ELF-1 (cell line): Measurements from ENCODE around the gene CXCL6.

Source experiments
- DNase-seq: peaks from one replicate; pipeline ENCODE4 v3.0.0-alpha.2; 2016; ENCODE audit warnings: low read depth, low spot score

Gene CXCL6

GRCh38 chr4:73868206-73869129 is 32.0 kb downstream of the CXCL6 start:
- DNase-seq, result no peak

GRCh38 chr4:73869130-73870055 is 32.9 kb downstream of the CXCL6 start, which contains the start of gene CXCL1:
Gene CXCL1 (plus strand): TSS chr4:73869393. CDS start chr4:73869471, 78 bp downstream.
- DNase-seq, result peak; percentile 35

DNA sequence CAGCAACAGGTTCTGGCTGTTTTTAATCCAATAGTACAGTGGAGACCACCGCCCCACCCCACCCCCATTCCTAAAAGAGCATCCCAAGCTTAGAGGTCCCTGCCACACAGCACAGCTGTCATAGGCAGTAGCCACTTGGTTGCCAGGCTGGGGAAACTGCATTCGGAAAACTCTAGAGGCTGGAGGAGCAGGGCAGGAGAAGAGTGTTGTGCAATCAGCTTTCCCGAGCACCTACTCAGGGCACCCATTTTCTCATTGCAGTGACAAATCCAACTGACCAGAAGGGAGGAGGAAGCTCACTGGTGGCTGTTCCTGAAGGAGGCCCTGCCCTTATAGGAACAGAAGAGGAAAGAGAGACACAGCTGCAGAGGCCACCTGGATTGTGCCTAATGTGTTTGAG is 33.8 kb downstream of the CXCL6 start:
- no peak for DNase-seq

GRCh38 chr4:73870768-73871167 is 34.3 kb downstream of the CXCL6 start:
- no peak for DNase-seq

DNA sequence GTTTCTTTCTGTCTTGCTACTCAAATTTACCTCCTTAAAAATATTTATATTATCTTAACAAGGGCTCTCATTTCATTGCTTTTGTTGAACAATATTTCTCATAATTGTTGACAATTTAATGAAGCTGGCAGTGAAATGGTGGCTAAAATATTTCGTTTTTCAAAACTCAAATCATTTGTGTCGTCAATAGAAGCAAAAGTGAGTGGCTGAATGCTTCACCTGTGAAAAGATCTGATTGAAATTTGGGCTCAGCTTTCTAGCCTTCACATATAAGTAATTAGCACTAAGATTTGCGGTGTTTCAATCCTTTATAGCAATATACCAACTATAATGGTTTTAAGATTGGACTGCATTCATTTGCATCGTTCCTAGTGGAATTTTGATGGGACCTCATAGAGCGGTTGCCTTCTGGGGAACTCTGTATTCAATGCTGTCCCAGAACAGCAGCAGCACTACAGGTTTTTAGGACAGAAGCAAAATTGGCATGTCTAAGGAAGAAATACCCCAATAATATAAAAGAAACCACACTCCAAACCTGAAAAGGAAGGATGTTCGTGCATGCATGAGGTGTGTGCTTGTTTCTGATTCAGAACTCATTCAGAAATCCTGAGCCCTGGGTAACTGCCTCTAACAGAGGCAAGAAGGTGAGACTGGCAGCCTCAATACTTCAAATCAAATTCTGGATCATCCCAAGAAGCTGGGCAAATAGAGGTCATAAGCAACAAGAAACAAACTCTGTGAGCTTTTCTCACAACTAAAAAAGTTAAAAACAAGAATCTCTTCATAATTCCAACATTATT is 35.2 kb downstream of the CXCL6 start:
- no peak for DNase-seq

- DNase-seq, result no peak
Observed at GRCh38 chr4:73872316-73873108, 36.0 kb downstream of the CXCL6 start.

DNA sequence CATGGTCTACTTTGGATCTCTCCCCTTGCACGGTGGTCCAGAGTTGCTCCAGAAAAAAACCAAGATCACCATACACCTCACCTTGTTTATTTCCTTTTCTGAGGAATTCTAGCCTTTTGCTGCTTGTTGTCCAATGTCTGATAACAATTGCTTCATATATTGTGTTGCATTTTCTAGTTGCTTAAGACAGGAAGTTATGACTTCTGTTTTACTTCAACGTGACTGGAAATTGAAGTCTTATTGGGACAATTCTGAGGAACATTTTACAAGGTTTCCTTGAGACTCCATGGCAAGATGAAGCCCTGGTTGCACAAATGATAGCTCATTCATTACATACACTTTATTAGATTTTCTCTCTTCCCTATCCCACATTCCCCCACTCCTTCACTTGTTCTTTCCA is 37.9 kb downstream of the CXCL6 start:
- no peak for DNase-seq

GRCh38 chr4:73875401-73875800 is 38.9 kb downstream of the CXCL6 start:
- DNase-seq, result no peak

DNA sequence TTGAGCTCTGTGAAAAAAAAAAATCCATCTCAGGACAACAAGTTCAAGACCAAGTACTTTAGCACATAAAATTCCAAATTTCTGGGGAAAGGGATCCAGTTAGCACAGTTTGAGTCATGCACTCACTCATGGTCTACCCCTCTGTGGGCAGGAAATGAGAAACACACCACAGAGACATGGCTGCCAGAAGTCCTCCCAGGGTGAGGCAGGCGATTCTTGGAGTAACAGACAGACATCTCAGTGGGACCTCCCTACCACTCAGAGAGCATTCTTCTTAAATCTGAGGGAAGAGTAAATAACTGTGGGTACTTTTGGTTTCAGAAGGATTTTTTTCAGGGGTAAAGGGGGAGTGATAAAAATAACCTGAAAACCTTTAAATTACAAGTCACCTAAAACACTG is 46.8 kb downstream of the CXCL6 start:
- DNase-seq, result no peak

DNA sequence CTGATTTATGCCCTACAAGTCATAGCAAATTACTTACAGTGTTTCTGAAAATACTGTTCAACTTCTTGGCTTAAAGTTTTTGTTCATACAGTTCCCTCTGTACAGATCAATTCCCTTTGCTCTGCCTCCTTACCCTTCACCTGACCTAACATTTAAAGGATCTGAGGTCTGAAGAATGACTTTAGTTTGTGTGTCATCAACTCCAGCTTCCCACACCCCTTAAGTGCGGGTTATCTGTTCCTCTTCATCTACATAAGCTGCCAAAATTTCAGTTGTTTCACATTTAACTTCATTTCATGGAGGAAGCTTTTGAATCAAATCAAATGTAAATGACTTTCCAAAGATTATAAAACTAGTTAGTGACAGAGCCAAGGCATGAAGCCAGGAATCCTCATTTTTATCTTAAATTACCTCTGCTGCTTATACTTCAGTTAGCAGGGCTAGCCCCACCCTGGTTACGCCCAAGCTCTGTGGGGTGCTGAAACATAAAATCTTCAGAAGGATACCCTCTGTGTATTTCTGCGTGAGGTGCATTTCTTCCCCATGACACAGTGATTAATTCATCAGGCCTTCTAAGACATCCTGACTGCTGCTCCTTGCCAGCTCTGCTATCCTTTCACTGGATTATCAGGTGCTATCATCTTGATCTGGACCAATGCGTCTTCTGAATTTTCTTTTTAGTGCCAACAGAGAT is 49.2 kb downstream of the CXCL6 start:
- no peak for DNase-seq
